ENCODE results near the gene KRTAP20-3. TPM values are rescaled to one million over a fixed set of nuclear protein-coding genes. Genes with fewer than 3 reads are reported as not detected.

The KRTAP20-3 gene
- total RNA-seq, 4 donors from 2014 or later, result not detected

DNA sequence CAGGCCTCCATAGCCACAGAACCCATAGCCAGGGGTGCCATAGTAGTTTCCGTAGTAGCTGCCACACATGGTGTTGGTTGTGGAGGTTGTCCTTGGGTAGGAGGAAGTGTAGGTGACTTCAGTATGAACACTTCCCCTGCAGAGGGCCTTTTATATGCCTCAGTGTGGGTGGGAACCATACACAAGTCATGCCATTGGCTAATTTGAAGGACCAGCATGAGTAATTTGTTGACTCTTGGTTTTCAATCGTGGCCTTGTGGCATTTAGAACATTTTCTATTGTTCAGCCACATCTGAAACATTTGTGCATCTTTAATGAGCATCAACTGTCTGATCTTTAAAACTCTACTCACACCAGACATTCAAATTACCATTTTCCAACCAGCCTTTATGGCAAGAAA is 28.8 kb upstream of the KRTAP20-3 start, which contains the start of gene KRTAP6-1:
TSS of gene KRTAP6-1 (minus strand) at position 95 of the 400 bp plus-strand sequence. CDS start at position 69, 26 bp downstream.
- Histone ChIP-seq H3K4me1 (no peaks in the 10 kb centered on the region), H3K36me3 (no peaks in the 10 kb centered on the region), H3K27me3 (no peaks in the 10 kb centered on the region), H3K9me3 (no peaks in the 10 kb centered on the region), H3K27ac (no peak within 1 kb of the TSS), H3K4me3 (no peak within 1 kb of the TSS)
- TF ChIP-seq POLR2A (IDR thresholded peaks at IDR 0.05), result no peak
- TF ChIP-seq, protein P1, sequence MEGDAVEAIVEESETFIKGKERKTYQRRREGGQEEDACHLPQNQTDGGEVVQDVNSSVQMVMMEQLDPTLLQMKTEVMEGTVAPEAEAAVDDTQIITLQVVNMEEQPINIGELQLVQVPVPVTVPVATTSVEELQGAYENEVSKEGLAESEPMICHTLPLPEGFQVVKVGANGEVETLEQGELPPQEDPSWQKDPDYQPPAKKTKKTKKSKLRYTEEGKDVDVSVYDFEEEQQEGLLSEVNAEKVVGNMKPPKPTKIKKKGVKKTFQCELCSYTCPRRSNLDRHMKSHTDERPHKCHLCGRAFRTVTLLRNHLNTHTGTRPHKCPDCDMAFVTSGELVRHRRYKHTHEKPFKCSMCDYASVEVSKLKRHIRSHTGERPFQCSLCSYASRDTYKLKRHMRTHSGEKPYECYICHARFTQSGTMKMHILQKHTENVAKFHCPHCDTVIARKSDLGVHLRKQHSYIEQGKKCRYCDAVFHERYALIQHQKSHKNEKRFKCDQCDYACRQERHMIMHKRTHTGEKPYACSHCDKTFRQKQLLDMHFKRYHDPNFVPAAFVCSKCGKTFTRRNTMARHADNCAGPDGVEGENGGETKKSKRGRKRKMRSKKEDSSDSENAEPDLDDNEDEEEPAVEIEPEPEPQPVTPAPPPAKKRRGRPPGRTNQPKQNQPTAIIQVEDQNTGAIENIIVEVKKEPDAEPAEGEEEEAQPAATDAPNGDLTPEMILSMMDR (IDR thresholded peaks at IDR 0.05), result no peak
- WGBS, 2 donors, result 61 to 65% methylated on average over 2 of the region's 2 CpGs
- intact Hi-C loops (cut with DNase I), result no loop called here
- no peak for DNase-seq

DNA sequence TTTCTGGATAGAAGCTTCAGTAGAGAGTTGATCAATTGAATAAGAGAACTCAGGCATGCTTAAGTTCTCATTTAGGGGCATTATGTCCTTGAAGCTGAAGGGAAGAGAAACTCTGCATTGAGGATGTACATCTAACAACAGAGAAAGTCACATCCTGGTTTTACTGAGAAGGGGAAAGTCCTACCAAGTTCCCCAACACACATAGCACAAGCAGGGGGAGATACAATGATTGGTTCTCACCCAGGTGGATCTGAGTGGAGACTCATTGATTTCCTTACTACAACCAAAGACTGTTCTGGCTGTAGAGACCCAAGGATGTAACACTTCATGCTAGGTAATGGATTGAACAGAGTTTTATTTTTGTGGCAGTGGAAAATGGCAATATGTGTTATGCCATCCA is 27.5 kb upstream of the KRTAP20-3 start:
- no peaks in the 10 kb centered on the region for H3K36me3 ChIP-seq
- TF ChIP-seq, protein P1 (IDR thresholded peaks at IDR 0.05), result no peak
- TF ChIP-seq POLR2A (IDR thresholded peaks at IDR 0.05), result no peak
- H3K27me3 ChIP-seq, result no peaks in the 10 kb centered on the region
- H3K9me3 ChIP-seq, result no peaks in the 10 kb centered on the region
- H3K4me3 ChIP-seq, result no peak overlapping the region
- H3K27ac ChIP-seq, result no peak overlapping the region
- no peak for DNase-seq
- intact Hi-C loops (cut with DNase I), result no loop called here
- no peaks in the 10 kb centered on the region for H3K4me1 ChIP-seq

DNA sequence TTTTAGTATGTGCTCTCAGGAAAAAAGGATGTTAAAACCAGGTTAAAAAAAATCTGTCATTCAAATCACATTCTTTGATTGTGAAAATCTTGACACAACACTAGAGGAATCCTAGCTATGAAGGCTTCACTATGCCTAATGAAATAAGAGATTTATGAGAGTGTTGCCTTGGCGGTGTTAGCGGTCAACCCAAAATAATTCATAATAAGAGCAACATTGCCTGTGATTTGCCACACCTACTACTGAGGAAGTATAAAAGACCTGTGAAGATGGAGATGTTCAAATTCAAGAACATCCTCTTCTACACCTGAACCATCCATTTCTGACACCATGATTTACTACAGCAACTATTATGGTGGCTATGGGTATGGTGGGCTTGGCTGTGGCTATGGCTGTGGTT is 26.5 kb upstream of the KRTAP20-3 start, which contains the start of gene KRTAP20-1:
TSS of gene KRTAP20-1 (plus strand) at position 301 of the 400 bp plus-strand sequence. CDS start at position 331, 30 bp downstream.
- Histone ChIP-seq H3K4me1 (no peaks in the 10 kb centered on the region), H3K4me3 (no peak within 1 kb of the TSS), H3K27me3 (no peaks in the 10 kb centered on the region), H3K36me3 (no peaks in the 10 kb centered on the region), H3K9me3 (no peaks in the 10 kb centered on the region), H3K27ac (no peak within 1 kb of the TSS)
- intact Hi-C loops (cut with DNase I), result no loop called here
- 90 to 97% methylated on average over 2 of the region's 2 CpGs for WGBS, 2 donors
- DNase-seq, result no peak
- TF ChIP-seq, protein P1 (IDR thresholded peaks at IDR 0.05), result no peak
- no peak for TF ChIP-seq POLR2A (IDR thresholded peaks at IDR 0.05)

DNA sequence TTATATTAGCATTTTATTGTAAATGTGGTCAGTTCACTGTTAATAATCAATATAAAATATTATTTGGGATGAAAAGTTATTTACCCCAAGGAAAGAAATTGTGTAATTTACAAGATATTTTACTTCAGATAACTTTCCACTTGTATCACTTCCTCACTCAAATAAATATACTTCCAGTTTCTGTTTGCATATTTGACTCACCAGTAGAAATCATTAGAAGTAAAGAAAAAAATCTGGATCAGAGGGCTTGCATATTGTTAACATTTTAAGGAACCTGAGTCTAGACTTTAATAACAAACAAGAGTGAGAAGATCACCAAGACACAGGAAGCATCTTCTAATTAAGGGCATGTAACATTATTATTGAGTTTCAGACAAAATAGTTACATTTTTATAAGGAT is 22.6 kb upstream of the KRTAP20-3 start:
- no peak overlapping the region for H3K27ac ChIP-seq
- no peak for TF ChIP-seq POLR2A (IDR thresholded peaks at IDR 0.05)
- TF ChIP-seq, protein P1 (IDR thresholded peaks at IDR 0.05), result no peak
- H3K9me3 ChIP-seq, result peaks cover 0 to 13% (median 0%) of the 10 kb centered on the region in 3 donors
- intact Hi-C loops (cut with DNase I), result no loop called here
- H3K4me3 ChIP-seq, result no peak overlapping the region
- H3K36me3 ChIP-seq, result no peaks in the 10 kb centered on the region
- no peak for DNase-seq
- H3K27me3 ChIP-seq, result no peaks in the 10 kb centered on the region
- H3K4me1 ChIP-seq, result no peaks in the 10 kb centered on the region

DNA sequence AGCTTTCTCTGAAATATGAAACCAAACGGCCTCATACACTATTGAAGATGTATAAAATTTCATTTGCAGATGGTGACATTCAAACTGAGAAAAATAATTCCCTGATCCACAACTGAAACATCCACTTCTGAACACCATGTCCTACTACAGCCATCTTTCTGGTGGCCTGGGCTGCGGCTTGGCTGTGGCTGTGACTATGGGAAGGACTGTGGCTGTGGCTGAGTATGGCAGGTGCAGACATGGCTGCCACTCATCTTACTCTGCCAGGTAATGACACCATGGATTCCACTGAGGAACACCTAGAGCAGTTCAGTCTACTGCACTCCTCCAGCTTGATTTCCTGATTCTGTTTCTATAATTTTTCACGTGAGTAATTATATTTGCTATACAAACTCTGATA is 22.1 kb upstream of the KRTAP20-3 start, which contains the start of gene KRTAP20-4:
TSS of gene KRTAP20-4 (plus strand) at position 106 of the 400 bp plus-strand sequence.
- intact Hi-C loops (cut with DNase I), result no loop called here
- TF ChIP-seq, protein P1 (IDR thresholded peaks at IDR 0.05), result no peak
- TF ChIP-seq POLR2A (IDR thresholded peaks at IDR 0.05), result no peak
- Histone ChIP-seq H3K4me1 (no peaks in the 10 kb centered on the region), H3K36me3 (no peaks in the 10 kb centered on the region), H3K9me3 (peaks cover 0 to 17% (median 0%) of the 10 kb centered on the region in 3 donors), H3K4me3 (no peak within 1 kb of the TSS), H3K27ac (no peak within 1 kb of the TSS), H3K27me3 (no peaks in the 10 kb centered on the region)
- 54 to 72% methylated on average over 3 of the region's 3 CpGs for WGBS, 2 donors
- DNase-seq, result no peak
